ENCODE data around the gene ABCC8.

Gene ABCC8

GRCh38 chr11:17439316-17439782 is 37.3 kb downstream of the ABCC8 start (continued):
- TF ChIP-seq ZNF26 (tag by site-specific recombination; IDR thresholded peaks at IDR 0.05) (no peak), ZNF623 (tag by site-specific recombination; IDR thresholded peaks at IDR 0.05) (no peak), ZNF510 (tag by site-specific recombination; IDR thresholded peaks at IDR 0.05; ENCODE audit: insufficient replicate concordance) (no peak), AEBP2 (tag by site-specific recombination; IDR thresholded peaks at IDR 0.05; ENCODE audit: borderline replicate concordance) (no peak), ZFP3 (tag by site-specific recombination; IDR thresholded peaks at IDR 0.05; ENCODE audit: low read depth) (no peak), ZBTB48 (tag by site-specific recombination; IDR thresholded peaks at IDR 0.05) (peak; percentile 67), ZNF626 (tag by site-specific recombination; IDR thresholded peaks at IDR 0.05) (no peak), ZNF747 (tag by site-specific recombination; IDR thresholded peaks at IDR 0.05) (no peak), ZNF561 (tag by site-specific recombination; IDR thresholded peaks at IDR 0.05; ENCODE audit: borderline replicate concordance) (no peak), ZSCAN30 (tag by site-specific recombination; IDR thresholded peaks at IDR 0.05) (no peak), OVOL3 (tag by site-specific recombination; IDR thresholded peaks at IDR 0.05) (peak; percentile 51; the same call in 1 of the 2 replicates), ZNF274 (IDR thresholded peaks at IDR 0.05; ENCODE audit: low read length) (no peak), ZNF274 (tag by site-specific recombination; IDR thresholded peaks at IDR 0.05; ENCODE audit: borderline replicate concordance) (no peak), ZNF529 (tag by site-specific recombination; IDR thresholded peaks at IDR 0.05; ENCODE audit: insufficient replicate concordance) (no peak), ZNF324 (tag by site-specific recombination; IDR thresholded peaks at IDR 0.05) (no peak), ZNF830 (tag by site-specific recombination; IDR thresholded peaks at IDR 0.05; ENCODE audit: low read depth) (no peak), ZNF302 (tag by site-specific recombination; IDR thresholded peaks at IDR 0.05; ENCODE audit: low read depth) (no peak), ZNF677 (tag by site-specific recombination; IDR thresholded peaks at IDR 0.05) (no peak), PRDM10 (tag by site-specific recombination; IDR thresholded peaks at IDR 0.05) (no peak), ZBTB20 (tag by site-specific recombination; IDR thresholded peaks at IDR 0.05) (no peak), ZNF292 (tag by site-specific recombination; IDR thresholded peaks at IDR 0.05; ENCODE audit: borderline replicate concordance, low read depth) (no peak), ZNF513 (tag by site-specific recombination; IDR thresholded peaks at IDR 0.05) (no peak), ZBTB1 (tag by site-specific recombination; IDR thresholded peaks at IDR 0.05) (no peak)
- TF ChIP-seq, protein P1, sequence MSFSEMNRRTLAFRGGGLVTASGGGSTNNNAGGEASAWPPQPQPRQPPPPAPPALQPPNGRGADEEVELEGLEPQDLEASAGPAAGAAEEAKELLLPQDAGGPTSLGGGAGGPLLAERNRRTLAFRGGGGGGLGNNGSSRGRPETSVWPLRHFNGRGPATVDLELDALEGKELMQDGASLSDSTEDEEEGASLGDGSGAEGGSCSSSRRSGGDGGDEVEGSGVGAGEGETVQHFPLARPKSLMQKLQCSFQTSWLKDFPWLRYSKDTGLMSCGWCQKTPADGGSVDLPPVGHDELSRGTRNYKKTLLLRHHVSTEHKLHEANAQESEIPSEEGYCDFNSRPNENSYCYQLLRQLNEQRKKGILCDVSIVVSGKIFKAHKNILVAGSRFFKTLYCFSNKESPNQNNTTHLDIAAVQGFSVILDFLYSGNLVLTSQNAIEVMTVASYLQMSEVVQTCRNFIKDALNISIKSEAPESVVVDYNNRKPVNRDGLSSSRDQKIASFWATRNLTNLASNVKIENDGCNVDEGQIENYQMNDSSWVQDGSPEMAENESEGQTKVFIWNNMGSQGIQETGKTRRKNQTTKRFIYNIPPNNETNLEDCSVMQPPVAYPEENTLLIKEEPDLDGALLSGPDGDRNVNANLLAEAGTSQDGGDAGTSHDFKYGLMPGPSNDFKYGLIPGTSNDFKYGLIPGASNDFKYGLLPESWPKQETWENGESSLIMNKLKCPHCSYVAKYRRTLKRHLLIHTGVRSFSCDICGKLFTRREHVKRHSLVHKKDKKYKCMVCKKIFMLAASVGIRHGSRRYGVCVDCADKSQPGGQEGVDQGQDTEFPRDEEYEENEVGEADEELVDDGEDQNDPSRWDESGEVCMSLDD (tag by site-specific recombination; IDR thresholded peaks at IDR 0.05): no peak
- TF ChIP-seq, protein P2, sequence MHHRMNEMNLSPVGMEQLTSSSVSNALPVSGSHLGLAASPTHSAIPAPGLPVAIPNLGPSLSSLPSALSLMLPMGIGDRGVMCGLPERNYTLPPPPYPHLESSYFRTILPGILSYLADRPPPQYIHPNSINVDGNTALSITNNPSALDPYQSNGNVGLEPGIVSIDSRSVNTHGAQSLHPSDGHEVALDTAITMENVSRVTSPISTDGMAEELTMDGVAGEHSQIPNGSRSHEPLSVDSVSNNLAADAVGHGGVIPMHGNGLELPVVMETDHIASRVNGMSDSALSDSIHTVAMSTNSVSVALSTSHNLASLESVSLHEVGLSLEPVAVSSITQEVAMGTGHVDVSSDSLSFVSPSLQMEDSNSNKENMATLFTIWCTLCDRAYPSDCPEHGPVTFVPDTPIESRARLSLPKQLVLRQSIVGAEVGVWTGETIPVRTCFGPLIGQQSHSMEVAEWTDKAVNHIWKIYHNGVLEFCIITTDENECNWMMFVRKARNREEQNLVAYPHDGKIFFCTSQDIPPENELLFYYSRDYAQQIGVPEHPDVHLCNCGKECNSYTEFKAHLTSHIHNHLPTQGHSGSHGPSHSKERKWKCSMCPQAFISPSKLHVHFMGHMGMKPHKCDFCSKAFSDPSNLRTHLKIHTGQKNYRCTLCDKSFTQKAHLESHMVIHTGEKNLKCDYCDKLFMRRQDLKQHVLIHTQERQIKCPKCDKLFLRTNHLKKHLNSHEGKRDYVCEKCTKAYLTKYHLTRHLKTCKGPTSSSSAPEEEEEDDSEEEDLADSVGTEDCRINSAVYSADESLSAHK (tag by site-specific recombination; IDR thresholded peaks at IDR 0.05): no peak
